ENCODE data around the gene PAX2.

The PAX2 gene

GRCh38 chr10:100739517-100740368, 5.6 kb upstream of the PAX2 start:
- in situ Hi-C loops (cut with MboI; ENCODE audit: low sequenced_read_pairs): loop anchor here (5.0 kb wide), 1 partner anchor 177 kb away; no protein-coding TSS in a partner anchor
- H3K27me3 ChIP-seq (ENCODE audit: low read depth): peaks cover 85% of the 10 kb centered on the region

GRCh38 chr10:100740476-100741377, 4.7 kb upstream of the PAX2 start:
- peaks cover 87% of the 10 kb centered on the region for H3K27me3 ChIP-seq (ENCODE audit: low read depth)
- in situ Hi-C loops (cut with MboI; ENCODE audit: low sequenced_read_pairs): loop anchor here (5.0 kb wide), 1 partner anchor 178 kb away; no protein-coding TSS in a partner anchor
- no peak overlapping the region for H3K4me3 ChIP-seq

More at GRCh38 chr10:100739517-100740368, 5.6 kb upstream of the PAX2 start:
- no peaks in the 10 kb centered on the region for H3K9me3 ChIP-seq
- H3K4me3 ChIP-seq: no peak overlapping the region
- no peaks in the 10 kb centered on the region; the same call in 1 of the 2 replicates for H3K4me1 ChIP-seq
- DNase-seq (ENCODE audit: low spot score in 2 of 2): no peak
- no peaks in the 10 kb centered on the region for H3K36me3 ChIP-seq (replicated peaks)

GRCh38 chr10:100741378-100742075, 3.9 kb upstream of the PAX2 start:
- Histone ChIP-seq H3K36me3 (replicated peaks) (no peaks in the 10 kb centered on the region), H3K27me3 (ENCODE audit: low read depth) (peaks cover 89% of the 10 kb centered on the region), H3K9me3 (no peaks in the 10 kb centered on the region), H3K4me3 (no peak overlapping the region), H3K4me1 (no peaks in the 10 kb centered on the region; the same call in 1 of the 2 replicates)
- in situ Hi-C loops (cut with MboI; ENCODE audit: low sequenced_read_pairs): loop anchor here (5.0 kb wide), 1 partner anchor 179 kb away; no protein-coding TSS in a partner anchor
- DNase-seq (ENCODE audit: low spot score in 2 of 2): no peak

More at GRCh38 chr10:100740476-100741377, 4.7 kb upstream of the PAX2 start:
- H3K4me1 ChIP-seq: no peaks in the 10 kb centered on the region; the same call in 1 of the 2 replicates
- DNase-seq (ENCODE audit: low spot score in 2 of 2): no peak
- H3K36me3 ChIP-seq (replicated peaks): no peaks in the 10 kb centered on the region
- no peaks in the 10 kb centered on the region for H3K9me3 ChIP-seq

GRCh38 chr10:100742076-100742771, 3.2 kb upstream of the PAX2 start:
- Histone ChIP-seq H3K36me3 (replicated peaks) (no peaks in the 10 kb centered on the region), H3K4me3 (no peak overlapping the region), H3K9me3 (no peaks in the 10 kb centered on the region), H3K4me1 (no peaks in the 10 kb centered on the region; the same call in 1 of the 2 replicates), H3K27me3 (ENCODE audit: low read depth) (peaks cover 90% of the 10 kb centered on the region)
- no peak for DNase-seq (ENCODE audit: low spot score in 2 of 2)
- in situ Hi-C loops (cut with MboI; ENCODE audit: low sequenced_read_pairs): loop anchor here (5.0 kb wide), 1 partner anchor 180 kb away; no protein-coding TSS in a partner anchor

- Histone ChIP-seq H3K4me3 (no peak overlapping the region), H3K9me3 (no peaks in the 10 kb centered on the region), H3K36me3 (replicated peaks) (no peaks in the 10 kb centered on the region), H3K4me1 (no peaks in the 10 kb centered on the region; the same call in 1 of the 2 replicates), H3K27me3 (ENCODE audit: low read depth) (peaks cover 90% of the 10 kb centered on the region)
- no peak for DNase-seq (ENCODE audit: low spot score in 2 of 2)
- in situ Hi-C loops (cut with MboI; ENCODE audit: low sequenced_read_pairs): loop anchor here (5.0 kb wide), 1 partner anchor 181 kb away; no protein-coding TSS in a partner anchor
Observed at GRCh38 chr10:100742936-100743335, 2.4 kb upstream of the PAX2 start.

GRCh38 chr10:100743626-100744135, 1.7 kb upstream of the PAX2 start:
- peak overlapping the region; percentile 38 for H3K4me3 ChIP-seq
- no peaks in the 10 kb centered on the region for H3K36me3 ChIP-seq (replicated peaks)
- peak; percentile 49 to 73 for DNase-seq (ENCODE audit: low spot score in 2 of 2)
- H3K9me3 ChIP-seq: no peaks in the 10 kb centered on the region
- in situ Hi-C loops (cut with MboI; ENCODE audit: low sequenced_read_pairs): loop anchor here (5.0 kb wide), 1 partner anchor 181 kb away; no protein-coding TSS in a partner anchor
- H3K4me1 ChIP-seq: no peaks in the 10 kb centered on the region
- H3K27me3 ChIP-seq (ENCODE audit: low read depth): peaks cover 90% of the 10 kb centered on the region

- no peaks in the 10 kb centered on the region for H3K9me3 ChIP-seq
- no peaks in the 10 kb centered on the region for H3K4me1 ChIP-seq
- peaks cover 90% of the 10 kb centered on the region for H3K27me3 ChIP-seq (ENCODE audit: low read depth)
- no peaks in the 10 kb centered on the region for H3K36me3 ChIP-seq (replicated peaks)
- H3K4me3 ChIP-seq: peak overlapping the region; percentile 38
- peak in 1 of 2 experiments; percentile 45 for DNase-seq (ENCODE audit: low spot score in 2 of 2)
- in situ Hi-C loops (cut with MboI; ENCODE audit: low sequenced_read_pairs): loop anchor here (5.0 kb wide), 1 partner anchor 182 kb away; no protein-coding TSS in a partner anchor
Observed at GRCh38 chr10:100744136-100744986, 1.0 kb upstream of the PAX2 start.

DNA sequence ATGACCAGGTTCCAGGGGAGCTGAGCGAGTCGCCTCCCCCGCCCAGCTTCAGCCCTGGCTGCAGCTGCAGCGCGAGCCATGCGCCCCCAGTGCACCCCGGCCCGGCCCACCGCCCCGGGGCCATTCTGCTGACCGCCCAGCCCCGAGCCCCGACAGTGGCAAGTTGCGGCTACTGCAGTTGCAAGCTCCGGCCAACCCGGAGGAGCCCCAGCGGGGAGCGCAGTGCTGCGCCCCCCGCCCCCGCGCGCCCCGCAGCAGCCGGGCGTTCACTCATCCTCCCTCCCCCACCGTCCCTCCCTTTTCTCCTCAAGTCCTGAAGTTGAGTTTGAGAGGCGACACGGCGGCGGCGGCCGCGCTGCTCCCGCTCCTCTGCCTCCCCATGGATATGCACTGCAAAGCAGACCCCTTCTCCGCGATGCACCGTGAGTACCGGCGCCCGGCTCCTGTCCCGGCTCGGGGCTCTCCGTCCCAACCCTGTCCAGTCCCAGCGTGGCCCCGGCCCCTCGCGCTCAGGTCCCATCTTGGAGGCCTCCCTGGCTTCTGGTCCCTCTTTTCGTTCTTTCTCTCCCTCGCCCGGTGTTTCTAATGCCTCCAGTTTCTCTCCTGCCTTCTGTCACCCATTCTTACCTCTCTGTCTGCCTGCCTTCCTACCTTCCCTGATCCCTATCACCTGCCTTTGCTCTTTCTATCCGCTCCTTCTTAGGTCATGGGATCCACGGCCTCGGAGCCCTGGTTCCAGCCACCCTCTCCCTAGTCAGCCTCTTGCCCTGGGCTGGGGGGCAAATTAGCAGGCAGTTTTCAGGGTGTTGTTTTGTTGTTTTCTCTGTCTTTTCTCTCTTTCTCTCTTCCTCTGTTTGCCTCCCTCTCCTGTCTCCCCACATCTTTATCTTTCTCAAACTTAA, 751 bp downstream of the PAX2 start:
- H3K4me3 ChIP-seq: peak overlapping the region; percentile 38
- no peaks in the 10 kb centered on the region for H3K36me3 ChIP-seq (replicated peaks)
- in situ Hi-C loops (cut with MboI; ENCODE audit: low sequenced_read_pairs): no loop called here
- no peaks in the 10 kb centered on the region for H3K9me3 ChIP-seq
- peak in 1 of 2 experiments; percentile 51 for DNase-seq (ENCODE audit: low spot score in 2 of 2)
- no peaks in the 10 kb centered on the region for H3K4me1 ChIP-seq
- peaks cover 90% of the 10 kb centered on the region for H3K27me3 ChIP-seq (ENCODE audit: low read depth)

DNA sequence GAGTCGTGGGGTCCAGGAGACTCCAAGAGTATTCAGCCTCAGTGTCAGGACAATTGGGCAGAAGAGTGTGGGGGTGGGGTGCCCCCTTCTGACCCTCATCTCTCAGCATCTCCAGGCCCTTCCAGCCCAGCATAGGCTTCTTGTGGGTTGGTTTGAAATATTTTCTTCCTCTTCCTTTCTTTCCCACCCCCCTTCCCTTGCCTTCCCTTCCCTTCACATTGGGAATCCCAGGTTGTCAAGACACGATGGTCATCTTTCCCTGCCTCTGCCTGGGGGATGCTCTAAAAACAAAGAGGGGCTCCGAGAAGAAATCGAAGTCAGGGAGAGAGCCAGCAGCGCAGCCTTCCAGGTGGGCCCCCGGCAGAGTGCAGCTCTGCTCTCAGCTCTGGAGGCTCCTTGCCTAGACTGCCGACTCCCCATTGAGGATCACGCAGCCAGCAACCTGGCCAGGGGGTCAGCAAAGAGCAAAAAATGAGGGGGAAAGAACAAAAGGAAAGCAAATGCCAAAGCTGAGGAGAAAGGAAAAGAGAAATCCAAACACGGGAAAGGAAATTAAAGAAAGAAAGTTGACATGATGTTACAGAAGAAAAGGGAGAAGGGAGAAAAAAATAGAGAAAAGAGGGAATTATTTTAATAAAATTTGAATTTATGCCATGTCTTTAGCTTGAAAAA, 1.5 kb downstream of the PAX2 start:
- no peak for DNase-seq (ENCODE audit: low spot score in 2 of 2)
- Histone ChIP-seq H3K27me3 (ENCODE audit: low read depth) (peaks cover 91% of the 10 kb centered on the region), H3K4me1 (no peaks in the 10 kb centered on the region), H3K4me3 (peak overlapping the region; percentile 38), H3K9me3 (no peaks in the 10 kb centered on the region), H3K36me3 (replicated peaks) (no peaks in the 10 kb centered on the region)
- in situ Hi-C loops (cut with MboI; ENCODE audit: low sequenced_read_pairs): no loop called here

- H3K27me3 ChIP-seq (ENCODE audit: low read depth): peaks cover 92% of the 10 kb centered on the region
- in situ Hi-C loops (cut with MboI; ENCODE audit: low sequenced_read_pairs): no loop called here
- H3K36me3 ChIP-seq (replicated peaks): no peaks in the 10 kb centered on the region
- no peaks in the 10 kb centered on the region for H3K9me3 ChIP-seq
- H3K4me3 ChIP-seq: peak overlapping the region; percentile 38
- DNase-seq (ENCODE audit: low spot score in 2 of 2): no peak
- no peaks in the 10 kb centered on the region for H3K4me1 ChIP-seq
Observed at GRCh38 chr10:100747456-100748230, 2.3 kb downstream of the PAX2 start.
